ENCODE measurements around the gene SNCG. TPM values are rescaled to one million over a fixed set of nuclear protein-coding genes. Genes with fewer than 3 reads are reported as not detected.
"Not testable (repeated sequence)": the region's sequence is repeated elsewhere in the genome, so short reads cannot be mapped to it uniquely, and the experiment has no call there.

The SNCG gene
- total RNA-seq, 2 experiments from 2014 or later = not detected

- intact Hi-C loops (cut with micrococcal nuclease; ENCODE audit: unreplicated experiment) = no loop called here
- Histone ChIP-seq H2AFZ (ENCODE audit: low read length) (no peak overlapping the region), H3K27ac (ENCODE audit: low read depth, low read length, poor library complexity, severe bottlenecking) (no peak overlapping the region), H3K9me3 (ENCODE audit: low read length) (no peaks in the 10 kb centered on the region), H3K9me2 (ENCODE audit: insufficient read depth, low read length) (no peaks in the 10 kb centered on the region), H4K20me1 (ENCODE audit: insufficient read depth, low read length) (no peaks in the 10 kb centered on the region), H3K4me1 (ENCODE audit: insufficient read depth, low read length, poor library complexity, severe bottlenecking) (no peaks in the 10 kb centered on the region), H3K4me3 (ENCODE audit: low read depth, low read length, poor library complexity, severe bottlenecking) (no peak overlapping the region), H3K36me3 (ENCODE audit: insufficient read depth, low read length) (no peaks in the 10 kb centered on the region), H3K4me2 (ENCODE audit: low read length) (no peak overlapping the region), H3K79me2 (ENCODE audit: insufficient read depth, low read depth, low read length) (no peaks in the 10 kb centered on the region)
- POLR2A ChIA-PET = interaction anchor here (0.5 to 0.6 kb wide), 2 partner anchors 109 to 136 kb away, joined by 3 read pairs; no protein-coding TSS in a partner anchor
- no peak for DNase-seq (ENCODE audit: low spot score)
- TF ChIP-seq CTCF (conservative IDR thresholded peaks at IDR 0.05; ENCODE audit: low read length) (no peak), EZH2phosphoT487 (IDR thresholded peaks at IDR 0.05; ENCODE audit: borderline replicate concordance, low read depth, low read length) (no peak)
- BruUV-seq (replicated peaks) = no TSS peak
- CTCF ChIA-PET (ENCODE audit: unreplicated experiment) = no interaction called here
These were observed 25.7 kb upstream of the SNCG start for GRCh38 chr10:86932674-86933073.

- CTCF ChIA-PET (ENCODE audit: unreplicated experiment); H3K4me1 ChIP-seq (ENCODE audit: insufficient read depth, low read length, poor library complexity, severe bottlenecking); H3K27ac ChIP-seq (ENCODE audit: low read depth, low read length, poor library complexity, severe bottlenecking); H3K79me2 ChIP-seq (ENCODE audit: insufficient read depth, low read depth, low read length); H3K9me3 ChIP-seq (ENCODE audit: low read length); H4K20me1 ChIP-seq (ENCODE audit: insufficient read depth, low read length); H3K36me3 ChIP-seq (ENCODE audit: insufficient read depth, low read length); H2AFZ ChIP-seq (ENCODE audit: low read length); intact Hi-C loops (cut with micrococcal nuclease; ENCODE audit: unreplicated experiment); BruUV-seq (replicated peaks); H3K4me3 ChIP-seq (ENCODE audit: low read depth, low read length, poor library complexity, severe bottlenecking); DNase-seq (ENCODE audit: low spot score); H3K4me2 ChIP-seq (ENCODE audit: low read length); H3K9me2 ChIP-seq (ENCODE audit: insufficient read depth, low read length): not testable (repeated sequence)
- POLR2A ChIA-PET = interaction anchor here (0.6 kb wide), 1 partner anchor 93 kb away, joined by 3 read pairs; no protein-coding TSS in a partner anchor
These were observed 24.2 kb upstream of the SNCG start for GRCh38 chr10:86934162-86934711.

- intact Hi-C loops (cut with micrococcal nuclease; ENCODE audit: unreplicated experiment) = no loop called here
- H2AFZ ChIP-seq (ENCODE audit: low read length) = no peak overlapping the region
- no peaks in the 10 kb centered on the region for H3K36me3 ChIP-seq (ENCODE audit: insufficient read depth, low read length)
- DNase-seq (ENCODE audit: low spot score) = no peak
- no TSS peak for BruUV-seq (replicated peaks)
- TF ChIP-seq EZH2phosphoT487 (IDR thresholded peaks at IDR 0.05; ENCODE audit: borderline replicate concordance, low read depth, low read length) (no peak), CTCF (conservative IDR thresholded peaks at IDR 0.05; ENCODE audit: low read length) (no peak)
- H4K20me1 ChIP-seq (ENCODE audit: insufficient read depth, low read length) = no peaks in the 10 kb centered on the region
- H3K79me2 ChIP-seq (ENCODE audit: insufficient read depth, low read depth, low read length) = no peaks in the 10 kb centered on the region
- no peaks in the 10 kb centered on the region for H3K9me2 ChIP-seq (ENCODE audit: insufficient read depth, low read length)
- no peaks in the 10 kb centered on the region for H3K4me1 ChIP-seq (ENCODE audit: insufficient read depth, low read length, poor library complexity, severe bottlenecking)
- ChIA-PET POLR2A (interaction anchor here (0.7 kb wide), 1 partner anchor 52 kb away, joined by 3 read pairs; no protein-coding TSS in a partner anchor), CTCF (ENCODE audit: unreplicated experiment) (no interaction called here)
- no peaks in the 10 kb centered on the region for H3K9me3 ChIP-seq (ENCODE audit: low read length)
- H3K4me3 ChIP-seq (ENCODE audit: low read depth, low read length, poor library complexity, severe bottlenecking) = no peak overlapping the region
- H3K4me2 ChIP-seq (ENCODE audit: low read length) = no peak overlapping the region
- H3K27ac ChIP-seq (ENCODE audit: low read depth, low read length, poor library complexity, severe bottlenecking) = no peak overlapping the region
These were observed 21.5 kb upstream of the SNCG start for GRCh38 chr10:86936661-86937501.
